Colonic mucosa (tissue), 4 donors: ENCODE measurements around the gene PRKCH. TPM values are rescaled to one million over a fixed set of nuclear protein-coding genes. Genes with fewer than 3 reads are reported as not detected.
A peak's percentile ranks its signal among the peaks of the same experiment; 100 is the strongest.

Experiments
- DNase-seq: peaks from one replicate; pipeline ENCODE4 v3.0.0-alpha.2; 2020
- H3K27ac ChIP-seq: fragments of 200-600 bp; one replicate; pipeline ENCODE4 v1.8.0; 2021
- H3K27me3 ChIP-seq: fragments of 200-600 bp; one replicate; pipeline ENCODE4 v1.8.0; 2021
- H3K36me3 ChIP-seq: fragments of 200-600 bp; one replicate; pipeline ENCODE4 v1.8.0; 2021
- H3K4me1 ChIP-seq: fragments of 200-600 bp; one replicate; pipeline ENCODE4 v1.8.0; 2021; ENCODE audit warnings: mild to moderate bottlenecking
- H3K4me3 ChIP-seq: fragments of 200-600 bp; one replicate; pipeline ENCODE4 v1.8.0; 2021
- H3K9ac ChIP-seq, 2 donors: one replicate each; pipeline ENCODE4 v1.7.0; 2013; ENCODE audit warnings: control low read depth in 2 of 2, low read depth in 2 of 2, low read length in 2 of 2
- H3K9me3 ChIP-seq: fragments of 200-600 bp; one replicate; pipeline ENCODE4 v1.8.0; 2021
- CTCF ChIP-seq: fragments of 200-600 bp; IDR thresholded peaks from one replicate; pipeline ENCODE4 v1.8.0; 2022; ENCODE audit warnings: antibody characterized with exemption, mild to moderate bottlenecking
- intact Hi-C: fragments of 100-400 bp; cut with DNase I; formaldehyde crosslinking; loops from one replicate; pipeline ENCODE4 v1.14.1; 2022
- total RNA-seq, 2 donors: library from RNA; stranded (reverse); fragmentation: NEBNext Ultra II Directional in 1 of 2; extraction: Animal tissue kit (Norgen Biotek cat#: 25700) in 1 of 2; gene quantifications; one replicate each; pipeline ENCODE4 v1.2.1, GENCODE V29; 2021
- donor health status: healthy.
- donor health status: DM: no; HTN: no; CAD: no.
- donor health status: DM: no; HTN: no; CAD: no.

Gene PRKCH
- total RNA-seq, 2 donors from 2014 or later = 11.4 to 11.5 TPM

DNA sequence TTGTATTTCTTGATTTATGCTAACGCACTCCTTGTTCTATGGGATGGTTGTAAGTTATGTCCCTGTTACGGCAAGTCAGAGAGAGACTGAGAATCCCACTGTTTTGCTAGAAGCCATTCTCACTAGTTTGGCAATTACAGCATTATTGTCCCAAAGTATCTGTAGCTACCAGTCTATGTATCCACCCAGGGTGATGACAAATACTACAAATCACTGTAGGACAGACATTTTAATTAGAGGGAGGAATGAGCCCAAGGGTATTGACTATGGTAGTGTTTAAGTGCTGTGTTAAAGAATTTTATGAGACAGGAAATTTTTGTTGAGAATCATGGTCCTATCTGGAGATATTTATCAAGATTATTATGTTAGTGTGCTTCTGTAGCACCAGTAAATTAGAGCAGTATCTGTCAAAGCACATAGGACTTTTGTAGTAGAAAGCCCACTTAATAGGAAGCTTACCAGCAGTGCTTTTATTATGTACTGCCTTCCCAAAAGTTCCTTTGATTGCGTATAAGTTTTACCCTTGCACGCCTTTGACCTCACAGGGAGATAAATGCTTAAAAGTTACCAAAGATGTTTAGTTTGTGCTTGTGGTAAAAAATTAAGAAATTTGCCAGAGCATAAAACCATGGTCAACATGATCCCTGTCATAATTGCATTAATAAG lies 10.7 kb downstream of the PRKCH start:
- no peak overlapping the region for H3K9ac ChIP-seq
- intact Hi-C loops = no loop called here
- DNase-seq = no peak
- H3K4me1 ChIP-seq = no peaks in the 10 kb centered on the region
- H3K36me3 ChIP-seq = no peaks in the 10 kb centered on the region
- no peak for TF ChIP-seq CTCF
- H3K9me3 ChIP-seq = no peaks in the 10 kb centered on the region
- H3K4me3 ChIP-seq = no peak overlapping the region
- H3K27me3 ChIP-seq = no peaks in the 10 kb centered on the region
- H3K27ac ChIP-seq = peak overlapping the region; percentile 26

- Histone ChIP-seq H3K27me3 (no peaks in the 10 kb centered on the region), H3K9ac (no peak overlapping the region), H3K4me1 (no peaks in the 10 kb centered on the region), H3K4me3 (no peak overlapping the region), H3K36me3 (no peaks in the 10 kb centered on the region), H3K27ac (no peak overlapping the region), H3K9me3 (no peaks in the 10 kb centered on the region)
- no peak for DNase-seq
- intact Hi-C loops = no loop called here
- no peak for TF ChIP-seq CTCF
Observed at GRCh38 chr14:61332658-61333029, 11.3 kb downstream of the PRKCH start.

DNA sequence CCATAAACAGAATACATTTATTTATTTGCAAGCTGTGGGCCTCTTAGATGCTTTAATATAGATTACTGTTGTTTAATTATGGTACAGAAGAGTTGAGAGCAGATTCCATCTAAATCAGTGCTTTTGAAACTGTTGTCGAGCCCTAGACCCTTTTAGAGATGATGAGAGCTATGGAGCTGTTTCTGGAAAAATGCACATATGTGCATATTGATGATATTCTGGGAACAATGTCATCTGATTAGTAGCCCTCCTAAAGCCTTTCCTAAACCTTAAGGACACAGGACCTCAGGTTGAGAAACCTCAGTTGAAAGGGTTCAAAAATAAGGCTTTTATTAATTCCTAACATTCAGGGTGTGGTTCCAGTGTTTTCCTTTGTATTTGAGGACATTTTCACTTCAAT lies 11.7 kb downstream of the PRKCH start:
- H3K27ac ChIP-seq = peak overlapping the region; percentile 29
- no peaks in the 10 kb centered on the region for H3K9me3 ChIP-seq
- H3K9ac ChIP-seq = no peak overlapping the region
- H3K36me3 ChIP-seq = no peaks in the 10 kb centered on the region
- no peak overlapping the region for H3K4me3 ChIP-seq
- H3K4me1 ChIP-seq = no peaks in the 10 kb centered on the region
- no peaks in the 10 kb centered on the region for H3K27me3 ChIP-seq
- TF ChIP-seq CTCF = no peak
- DNase-seq = no peak
- intact Hi-C loops = no loop called here

DNA sequence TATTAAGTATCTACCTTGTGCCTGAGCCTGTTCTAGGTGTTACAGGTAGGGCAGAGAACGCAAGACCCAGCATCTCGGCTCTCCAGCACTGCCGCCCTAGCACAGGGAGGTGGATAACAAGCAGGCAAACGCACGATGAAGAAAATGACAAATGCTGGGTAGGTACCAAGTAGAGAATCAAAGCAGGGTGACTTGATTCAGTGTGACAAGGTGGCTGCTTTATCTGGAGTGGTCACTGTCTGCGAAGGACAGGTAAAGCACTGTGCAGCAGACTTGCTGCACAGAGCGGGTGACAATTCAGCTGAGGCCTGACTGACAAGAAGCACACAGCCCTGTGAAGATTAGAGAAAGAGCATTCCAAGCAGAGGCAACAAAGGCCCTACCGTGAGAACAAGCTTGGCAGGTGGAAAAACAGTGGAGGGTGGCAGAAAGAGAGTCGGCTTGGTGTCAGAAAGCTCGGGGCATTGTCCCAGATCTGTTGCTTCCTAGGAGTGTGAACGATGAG lies 12.9 kb downstream of the PRKCH start:
- Histone ChIP-seq H3K4me1 (no peaks in the 10 kb centered on the region), H3K27me3 (no peaks in the 10 kb centered on the region), H3K9ac (no peak overlapping the region), H3K27ac (peak overlapping the region; percentile 29), H3K9me3 (no peaks in the 10 kb centered on the region), H3K4me3 (no peak overlapping the region), H3K36me3 (no peaks in the 10 kb centered on the region)
- no peak for DNase-seq
- intact Hi-C loops = no loop called here
- no peak for TF ChIP-seq CTCF

- no peaks in the 10 kb centered on the region for H3K4me1 ChIP-seq
- no peaks in the 10 kb centered on the region for H3K36me3 ChIP-seq
- no peak overlapping the region for H3K9ac ChIP-seq
- H3K4me3 ChIP-seq = no peak overlapping the region
- intact Hi-C loops = no loop called here
- H3K27ac ChIP-seq = peak overlapping the region; percentile 29
- H3K27me3 ChIP-seq = no peaks in the 10 kb centered on the region
- DNase-seq = no peak
- no peaks in the 10 kb centered on the region for H3K9me3 ChIP-seq
- TF ChIP-seq CTCF = no peak
Observed at GRCh38 chr14:61335049-61335448, 13.7 kb downstream of the PRKCH start.
